Measurements from ENCODE around the gene GNA15. TPM values are rescaled to one million over a fixed set of nuclear protein-coding genes. Genes with fewer than 3 reads are reported as not detected.

Gene GNA15
- total and polyA plus RNA-seq, 2 of the 8 experiments (the other 6 are each of a cell fraction or from before 2014, with no cell fraction given) = 0.26 to 0.45 TPM

DNA sequence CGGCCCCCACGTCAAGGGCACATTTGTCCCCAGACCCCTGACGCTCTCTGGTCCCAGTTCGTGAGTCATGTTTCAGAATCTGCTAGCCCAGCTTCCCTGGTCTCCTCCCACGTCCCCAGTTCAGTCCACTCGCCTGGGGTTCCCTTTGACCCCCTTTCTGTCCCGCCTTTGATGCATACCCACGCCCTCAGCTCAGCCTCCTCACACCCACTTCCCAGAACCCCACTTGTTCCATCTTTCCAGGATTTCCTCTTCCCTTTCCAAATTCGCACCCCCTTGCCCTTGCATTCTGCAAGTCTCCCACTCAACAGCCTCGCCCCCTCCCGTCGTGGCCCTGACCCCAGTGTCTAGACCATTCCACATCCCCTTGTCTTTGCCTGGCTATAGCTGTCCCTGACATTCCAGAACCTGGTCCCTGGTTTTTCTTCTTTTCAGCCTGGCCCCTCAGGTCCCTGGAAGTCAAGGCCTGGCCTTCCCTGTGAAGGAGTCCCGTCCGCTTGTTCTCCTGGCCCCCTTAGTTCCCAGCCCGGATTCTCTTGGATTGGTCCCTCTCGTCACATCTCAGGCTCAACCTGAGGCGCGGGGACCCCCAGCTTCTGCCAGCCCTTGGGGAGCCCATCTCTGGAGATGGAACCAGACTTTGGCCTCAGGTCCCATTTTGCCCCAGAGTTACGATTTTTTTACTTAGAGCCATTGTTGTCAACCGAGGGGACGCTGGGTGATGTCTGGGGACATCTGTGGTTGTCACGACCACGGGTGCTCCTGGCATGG lies 51.2 kb downstream of the GNA15 start (continued):
- TF ChIP-seq RFX5 (IDR thresholded peaks at IDR 0.05; ENCODE audit: borderline replicate concordance, low read depth, low read length) (no peak), TCF12 (IDR thresholded peaks at IDR 0.05; ENCODE audit: low read depth, low read length) (no peak)
